Activated CD8-positive, alpha-beta T cell treated with anti-CD3 and anti-CD28 coated beads for 36 hours (primary cell): ENCODE data around the gene SLC4A2. TPM values are rescaled to one million over a fixed set of nuclear protein-coding genes. Genes with fewer than 3 reads are reported as not detected.
A peak's percentile ranks its signal among the peaks of the same experiment; 100 is the strongest.

Experiments used
- ATAC-seq: fragments of 200-7000 bp; cut with Tn5 transposase; one replicate; pipeline ENCODE4 v1.10.0; 2021; ENCODE audit warnings: mild to moderate bottlenecking, moderate library complexity
- CTCF ChIA-PET: fragments of 350-600 bp; sonication (Branson Sonifier 250); formaldehyde crosslinking; loops from one replicate; lab custom pipeline; 2021; ENCODE audit warnings: antibody characterized with exemption; lab: Charles Lee
- POLR2A ChIA-PET: fragments of 350-600 bp; sonication (Branson Sonifier 250); formaldehyde crosslinking; loops from one replicate; lab custom pipeline; 2021; ENCODE audit warnings: antibody characterized with exemption; lab: Charles Lee
- DNase-seq: peaks from one replicate; pipeline ENCODE4 v3.0.0-alpha.2; 2020
- H3K27ac Mint-ChIP-seq: one replicate; pipeline ENCODE4 v1.8.0; 2021; ENCODE audit warnings: mild to moderate bottlenecking, mixed read lengths
- H3K27me3 Mint-ChIP-seq: one replicate; pipeline ENCODE4 v1.8.0; 2021; ENCODE audit warnings: mixed read lengths
- H3K36me3 Mint-ChIP-seq: one replicate; pipeline ENCODE4 v1.8.0; 2021; ENCODE audit warnings: low read depth, mixed read lengths
- H3K4me1 Mint-ChIP-seq: one replicate; pipeline ENCODE4 v1.8.0; 2021; ENCODE audit warnings: low read depth, mixed read lengths
- H3K4me3 Mint-ChIP-seq: one replicate; pipeline ENCODE4 v1.8.0; 2021; ENCODE audit warnings: mild to moderate bottlenecking, moderate library complexity, mixed read lengths
- H3K9me3 Mint-ChIP-seq: one replicate; pipeline ENCODE4 v1.8.0; 2021; ENCODE audit warnings: mixed read lengths
- intact Hi-C: fragments of 100-400 bp; cut with micrococcal nuclease; formaldehyde crosslinking; loops from one replicate; pipeline ENCODE4 v1.10.0; 2022
- total RNA-seq, 2 experiments: library from RNA; stranded (reverse); gene quantifications; one replicate each; pipeline ENCODE4 v1.2.3, GENCODE V29; 2021
- TF ChIP-seq, protein P1 (sequence below): fragments of 200-600 bp; IDR thresholded peaks from one replicate; pipeline ENCODE4 v1.8.0; 2022; ENCODE audit warnings: antibody characterized with exemption, mild to moderate bottlenecking

SLC4A2 gene
- total RNA-seq, 2 experiments from 2014 or later, result 42.7 to 46.1 TPM

DNA sequence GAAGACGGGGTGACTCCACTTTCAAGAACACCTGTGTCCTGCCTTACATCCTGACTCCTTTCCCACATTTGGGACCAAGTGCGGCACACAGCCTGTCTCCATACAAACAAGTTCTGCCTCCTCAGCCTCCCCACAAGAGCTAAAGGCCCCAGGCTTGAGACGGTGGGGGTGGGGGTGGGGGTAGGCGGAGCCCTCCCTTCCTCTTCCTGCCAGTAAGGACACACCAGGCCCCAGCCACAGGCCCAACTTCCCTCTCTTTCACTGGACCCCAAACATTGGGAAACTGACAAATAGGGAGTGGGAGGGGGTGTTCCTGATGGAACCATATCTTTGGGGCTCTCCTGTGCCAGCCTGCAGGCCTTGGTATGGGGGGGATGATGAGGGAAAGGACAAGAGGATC lies 6.3 kb upstream of the SLC4A2 start:
- no peaks in the 10 kb centered on the region for H3K9me3 Mint-ChIP-seq
- TF ChIP-seq, protein P1, sequence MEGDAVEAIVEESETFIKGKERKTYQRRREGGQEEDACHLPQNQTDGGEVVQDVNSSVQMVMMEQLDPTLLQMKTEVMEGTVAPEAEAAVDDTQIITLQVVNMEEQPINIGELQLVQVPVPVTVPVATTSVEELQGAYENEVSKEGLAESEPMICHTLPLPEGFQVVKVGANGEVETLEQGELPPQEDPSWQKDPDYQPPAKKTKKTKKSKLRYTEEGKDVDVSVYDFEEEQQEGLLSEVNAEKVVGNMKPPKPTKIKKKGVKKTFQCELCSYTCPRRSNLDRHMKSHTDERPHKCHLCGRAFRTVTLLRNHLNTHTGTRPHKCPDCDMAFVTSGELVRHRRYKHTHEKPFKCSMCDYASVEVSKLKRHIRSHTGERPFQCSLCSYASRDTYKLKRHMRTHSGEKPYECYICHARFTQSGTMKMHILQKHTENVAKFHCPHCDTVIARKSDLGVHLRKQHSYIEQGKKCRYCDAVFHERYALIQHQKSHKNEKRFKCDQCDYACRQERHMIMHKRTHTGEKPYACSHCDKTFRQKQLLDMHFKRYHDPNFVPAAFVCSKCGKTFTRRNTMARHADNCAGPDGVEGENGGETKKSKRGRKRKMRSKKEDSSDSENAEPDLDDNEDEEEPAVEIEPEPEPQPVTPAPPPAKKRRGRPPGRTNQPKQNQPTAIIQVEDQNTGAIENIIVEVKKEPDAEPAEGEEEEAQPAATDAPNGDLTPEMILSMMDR, result no peak

DNA sequence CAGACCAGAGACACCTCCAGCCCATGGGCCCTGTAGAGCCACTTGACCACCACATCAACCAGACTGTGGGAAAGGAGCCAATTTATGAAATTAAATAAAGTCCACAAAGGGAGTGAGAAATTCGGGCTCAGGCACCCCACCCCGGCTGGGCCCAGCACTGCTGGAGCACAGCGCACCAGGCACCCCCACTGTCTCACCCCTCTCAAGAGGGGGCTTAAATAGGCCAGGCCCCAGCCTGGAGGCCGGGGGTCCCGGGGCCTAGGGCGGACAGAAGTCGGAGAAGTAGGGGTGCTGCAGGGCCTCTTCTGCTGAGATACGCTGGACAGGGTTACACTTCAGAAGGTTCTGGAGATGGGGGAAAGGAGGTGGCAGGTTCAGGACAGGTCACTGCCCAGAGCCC lies 5.6 kb upstream of the SLC4A2 start:
- Mint-ChIP-seq H3K36me3 (no peaks in the 10 kb centered on the region), H3K4me1 (peaks cover 15% of the 10 kb centered on the region), H3K4me3 (no peak overlapping the region), H3K27ac (no peak overlapping the region), H3K9me3 (no peaks in the 10 kb centered on the region), H3K27me3 (no peaks in the 10 kb centered on the region)
- intact Hi-C loops, result no loop called here
- TF ChIP-seq, protein P1, result no peak
- ATAC-seq (no peak), DNase-seq (no peak)
- CTCF ChIA-PET, result no interaction called here
- POLR2A ChIA-PET, result interaction anchor here (1.3 kb wide), 1 partner anchor 35 kb away, joined by 3 read pairs; no protein-coding TSS in a partner anchor

More for the DNA sequence above, 6.3 kb upstream of the SLC4A2 start:
- no peaks in the 10 kb centered on the region for H3K36me3 Mint-ChIP-seq
- no peak overlapping the region for H3K27ac Mint-ChIP-seq
- no peaks in the 10 kb centered on the region for H3K27me3 Mint-ChIP-seq
- POLR2A ChIA-PET, result no interaction called here
- intact Hi-C loops, result no loop called here
- no peak for DNase-seq
- peaks cover 14% of the 10 kb centered on the region for H3K4me1 Mint-ChIP-seq
- no peak for ATAC-seq
- no peak overlapping the region for H3K4me3 Mint-ChIP-seq
- CTCF ChIA-PET, result no interaction called here

DNA sequence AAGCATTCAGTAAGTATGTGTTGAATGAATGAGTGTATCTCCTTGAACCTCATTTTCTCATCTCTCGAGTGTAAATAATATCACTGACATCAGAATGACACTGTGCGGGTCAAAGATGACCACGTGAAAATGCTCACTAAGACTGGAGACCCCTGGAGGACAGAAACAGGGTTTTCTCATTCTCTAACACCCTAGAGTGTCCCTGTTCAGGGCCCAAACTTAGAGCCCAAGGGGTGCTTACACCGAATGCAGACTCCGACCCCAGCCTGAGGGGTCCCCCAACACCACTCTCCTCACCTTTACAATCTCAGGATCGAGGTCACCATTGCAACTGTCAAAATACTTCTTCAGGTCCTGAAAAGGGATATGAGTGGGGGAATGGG lies 3.1 kb upstream of the SLC4A2 start:
- Mint-ChIP-seq H3K27me3 (no peaks in the 10 kb centered on the region), H3K9me3 (no peaks in the 10 kb centered on the region), H3K4me1 (peaks cover 30% of the 10 kb centered on the region), H3K36me3 (no peaks in the 10 kb centered on the region), H3K4me3 (peak overlapping the region; percentile 95), H3K27ac (no peak overlapping the region)
- POLR2A ChIA-PET, result no interaction called here
- CTCF ChIA-PET, result no interaction called here
- TF ChIP-seq, protein P1, result no peak
- DNase-seq (no peak), ATAC-seq (no peak)
- intact Hi-C loops, result no loop called here

DNA sequence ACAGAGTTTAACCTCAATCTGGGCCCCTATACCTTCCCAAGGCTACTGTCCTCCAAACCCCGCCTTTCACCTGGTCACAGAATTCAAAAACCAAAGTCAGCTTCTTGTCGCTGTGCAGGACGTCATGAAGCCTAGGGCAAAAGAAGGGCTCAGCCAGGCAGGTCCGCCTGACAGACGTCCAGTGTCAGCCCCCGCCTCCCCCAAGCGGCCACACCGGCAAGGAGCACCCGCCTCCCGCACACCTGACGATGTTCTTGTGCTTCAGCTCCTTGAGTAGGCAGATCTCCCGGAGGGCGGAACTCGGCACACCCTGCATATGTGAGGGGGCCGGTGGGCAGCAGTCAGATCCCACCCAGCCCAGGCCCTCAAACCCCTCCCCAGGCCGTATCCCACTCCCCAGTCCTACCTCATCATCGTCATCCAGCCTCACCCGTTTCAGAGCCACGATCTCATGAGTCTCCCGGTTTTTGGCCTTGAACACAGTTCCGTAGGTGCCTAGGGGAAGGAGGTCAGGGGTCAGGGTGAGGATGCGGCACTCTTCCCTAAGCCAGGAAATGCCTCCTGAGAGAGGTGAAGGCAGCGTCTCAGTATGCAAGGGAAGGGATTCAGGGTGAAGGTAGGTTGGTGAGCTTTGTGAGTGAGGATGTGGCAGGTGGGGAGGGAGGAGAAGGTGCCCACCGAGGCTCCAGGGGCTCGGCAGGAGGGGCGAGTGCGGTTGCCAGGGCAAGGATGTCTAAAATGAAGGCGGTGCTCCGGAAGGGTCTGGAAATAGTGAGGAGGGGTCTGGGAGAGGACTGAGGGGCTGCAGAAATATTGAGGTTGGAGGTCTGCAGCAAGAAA lies 2.5 kb upstream of the SLC4A2 start:
- Mint-ChIP-seq H3K9me3 (no peaks in the 10 kb centered on the region), H3K27ac (no peak overlapping the region), H3K36me3 (no peaks in the 10 kb centered on the region), H3K4me3 (peak overlapping the region; percentile 95), H3K27me3 (no peaks in the 10 kb centered on the region), H3K4me1 (peaks cover 36% of the 10 kb centered on the region)
- TF ChIP-seq, protein P1, result no peak
- ChIA-PET CTCF (interaction anchor here (1.2 kb wide), 1 partner anchor 39 kb away, joined by 3 read pairs; no protein-coding TSS in a partner anchor), POLR2A (no interaction called here)
- DNase-seq (no peak), ATAC-seq (no peak)
- intact Hi-C loops, result no loop called here

DNA sequence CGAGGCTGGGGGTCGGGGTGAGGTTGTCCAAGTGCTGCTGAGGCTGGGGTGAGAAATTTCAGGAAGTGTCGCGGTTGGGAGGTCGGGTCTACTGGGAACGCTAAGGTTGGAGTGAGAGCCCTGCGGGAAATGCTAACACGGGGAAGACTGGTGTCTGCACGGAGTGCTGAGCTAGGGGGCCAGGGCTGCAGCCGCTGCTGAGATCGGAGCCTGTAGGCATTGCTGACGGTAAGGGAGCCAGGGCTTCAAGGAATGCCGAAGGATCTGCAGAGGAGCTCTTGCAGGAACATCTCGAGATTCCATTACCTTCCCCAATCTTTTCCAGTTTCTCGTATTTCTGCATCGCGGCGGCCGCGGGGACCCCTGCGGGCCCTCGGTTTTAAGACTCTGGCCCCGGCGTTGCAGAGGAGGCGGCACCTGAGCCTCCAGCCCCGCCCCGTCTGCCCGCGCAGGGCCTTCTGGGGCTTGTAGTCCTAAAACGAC lies 1.8 kb upstream of the SLC4A2 start, which contains the start of gene CDK5:
Gene CDK5 (minus strand): TSS at position 392 of the 483 bp plus-strand sequence. CDS start 49 bp downstream, at position 343.
- DNase-seq (no peak), ATAC-seq (peak; percentile 4)
- POLR2A ChIA-PET, result interaction anchor here (1.3 kb wide), 1 partner anchor 26 kb away, joined by 4 read pairs; the partner anchor contains the start of gene TMUB1
- no peaks in the 10 kb centered on the region for H3K9me3 Mint-ChIP-seq
- TF ChIP-seq, protein P1, result no peak
- CTCF ChIA-PET, result interaction anchor here (1.2 kb wide), 1 partner anchor 39 kb away, joined by 3 read pairs; no protein-coding TSS in a partner anchor
- no peaks in the 10 kb centered on the region for H3K36me3 Mint-ChIP-seq
- H3K4me1 Mint-ChIP-seq, result peaks cover 37% of the 10 kb centered on the region
- H3K4me3 Mint-ChIP-seq, result peak within 1 kb of the TSS; percentile 95
- H3K27ac Mint-ChIP-seq, result peak within 1 kb of the TSS; percentile 89
- intact Hi-C loops, result no loop called here
- H3K27me3 Mint-ChIP-seq, result no peaks in the 10 kb centered on the region
